Astrocyte of the spinal cord (primary cell): ENCODE data around the gene MGARP.
A peak's percentile ranks its signal among the peaks of the same experiment; 100 is the strongest.

Experiments used
- DNase-seq: peaks from one replicate; pipeline ENCODE4 v3.0.0; 2011; ENCODE audit warnings: low read depth, low spot score
- H3K4me3 ChIP-seq: 2 replicates; pipeline ENCODE4 v1.5.1; 2011; ENCODE audit warnings: low read depth, mild to moderate bottlenecking, low read length, moderate library complexity
- CTCF ChIP-seq: IDR thresholded peaks from 2 replicates; pipeline ENCODE4 v1.5.1; 2012; ENCODE audit warnings: low read depth, mild to moderate bottlenecking, low read length, inconsistent platforms
- in situ Hi-C: cut with HindIII; loops from 2 replicates; pipeline ENCODE4 v1.10.0; 2017; ENCODE audit warnings: low sequenced_read_pairs

Gene MGARP

GRCh38 chr4:139301821-139302611, 22.0 kb upstream of the MGARP start, which contains the start of gene NDUFC1:
Gene NDUFC1 (minus strand): TSS chr4:139302477. CDS start chr4:139295798, 6,679 bp downstream.
- peak; percentile 52 for DNase-seq
- peak within 1 kb of the TSS; percentile 95 for H3K4me3 ChIP-seq
- in situ Hi-C loops: no loop called here
- TF ChIP-seq CTCF: peak; percentile 21

- DNase-seq: peak; percentile 98
- no peak for TF ChIP-seq CTCF
- H3K4me3 ChIP-seq: peak within 1 kb of the TSS; percentile 95
- in situ Hi-C loops: no loop called here
These were observed 21.2 kb upstream of the MGARP start, which contains the start of gene NAA15 for GRCh38 chr4:139301113-139301820. Gene NAA15 (plus strand): TSS chr4:139301505. CDS start chr4:139301778, 273 bp downstream.

GRCh38 chr4:139300431-139301112, 20.5 kb upstream of the MGARP start:
- peak; percentile 77 for DNase-seq
- peak overlapping the region; percentile 95 for H3K4me3 ChIP-seq
- in situ Hi-C loops: no loop called here
- no peak for TF ChIP-seq CTCF

GRCh38 chr4:139299536-139299935, 19.5 kb upstream of the MGARP start:
- in situ Hi-C loops: no loop called here
- no peak for TF ChIP-seq CTCF
- DNase-seq: no peak
- no peak overlapping the region for H3K4me3 ChIP-seq

- TF ChIP-seq CTCF: no peak
- in situ Hi-C loops: no loop called here
- no peak for DNase-seq
- H3K4me3 ChIP-seq: no peak overlapping the region
These were observed 17.0 kb upstream of the MGARP start for GRCh38 chr4:139297001-139297410.

GRCh38 chr4:139295942-139296299, 15.9 kb upstream of the MGARP start:
- peak overlapping the region; percentile 80 for H3K4me3 ChIP-seq
- in situ Hi-C loops: no loop called here
- no peak for TF ChIP-seq CTCF
- DNase-seq: no peak
